Thyroid gland (tissue), 4 donors: ENCODE data around the gene PRMT2.
"Not testable (repeated sequence)": the region's sequence is repeated elsewhere in the genome, so short reads cannot be mapped to it uniquely, and the experiment has no call there.

ENCODE experiments used
- POLR2A ChIP-seq, 2 donors: fragments of 450-650 bp; IDR thresholded peaks; one replicate each; pipeline ENCODE4 v1.6.1; 2017; ENCODE audit warnings: antibody characterized with exemption in 2 of 2, mild to moderate bottlenecking in 2 of 2, moderate library complexity in 1 of 2
- TF ChIP-seq, protein P1 (sequence below), 6 experiments: fragments of 200-600 bp in 3 of 6; fragments of 450-650 bp in 3 of 6; sonication (generic) in 3 of 6; IDR thresholded peaks; one replicate each; pipeline ENCODE4 v1.5.1; 2016 to 2019; ENCODE audit warnings: antibody characterized with exemption in 6 of 6, mild to moderate bottlenecking in 2 of 6, inconsistent platforms in 1 of 6, moderate library complexity in 1 of 6

DNA sequence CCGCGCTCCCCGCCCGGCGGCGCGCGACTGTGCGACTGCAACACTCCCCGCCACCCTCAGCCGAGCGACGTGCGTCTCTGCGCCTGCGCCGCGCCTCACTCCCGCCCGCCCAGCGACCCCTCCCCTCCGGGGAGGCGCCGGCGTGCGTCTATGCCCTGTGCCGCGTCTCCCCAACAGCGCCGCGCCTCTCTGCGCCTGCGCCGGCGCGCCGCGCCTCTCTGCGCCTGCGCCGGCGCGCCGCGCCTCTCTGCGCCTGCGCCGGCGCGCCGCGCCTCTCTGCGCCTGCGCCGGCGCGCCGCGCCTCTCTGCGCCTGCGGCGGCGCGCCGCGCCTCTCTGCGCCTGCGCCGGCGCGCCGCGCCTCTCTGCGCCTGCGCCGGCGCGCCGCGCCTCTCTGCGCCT is 63.2 kb downstream of the PRMT2 start:
- TF ChIP-seq, protein P1, sequence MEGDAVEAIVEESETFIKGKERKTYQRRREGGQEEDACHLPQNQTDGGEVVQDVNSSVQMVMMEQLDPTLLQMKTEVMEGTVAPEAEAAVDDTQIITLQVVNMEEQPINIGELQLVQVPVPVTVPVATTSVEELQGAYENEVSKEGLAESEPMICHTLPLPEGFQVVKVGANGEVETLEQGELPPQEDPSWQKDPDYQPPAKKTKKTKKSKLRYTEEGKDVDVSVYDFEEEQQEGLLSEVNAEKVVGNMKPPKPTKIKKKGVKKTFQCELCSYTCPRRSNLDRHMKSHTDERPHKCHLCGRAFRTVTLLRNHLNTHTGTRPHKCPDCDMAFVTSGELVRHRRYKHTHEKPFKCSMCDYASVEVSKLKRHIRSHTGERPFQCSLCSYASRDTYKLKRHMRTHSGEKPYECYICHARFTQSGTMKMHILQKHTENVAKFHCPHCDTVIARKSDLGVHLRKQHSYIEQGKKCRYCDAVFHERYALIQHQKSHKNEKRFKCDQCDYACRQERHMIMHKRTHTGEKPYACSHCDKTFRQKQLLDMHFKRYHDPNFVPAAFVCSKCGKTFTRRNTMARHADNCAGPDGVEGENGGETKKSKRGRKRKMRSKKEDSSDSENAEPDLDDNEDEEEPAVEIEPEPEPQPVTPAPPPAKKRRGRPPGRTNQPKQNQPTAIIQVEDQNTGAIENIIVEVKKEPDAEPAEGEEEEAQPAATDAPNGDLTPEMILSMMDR (IDR thresholded peaks at IDR 0.05): not testable (repeated sequence)
- not testable (repeated sequence) for TF ChIP-seq POLR2A (IDR thresholded peaks at IDR 0.05)
